ENCODE data around the gene RPH3AL. TPM values are rescaled to one million over a fixed set of nuclear protein-coding genes. Genes with fewer than 3 reads are reported as not detected.

Gene RPH3AL
- total RNA-seq, 1 donor: 2.9 TPM

GRCh38 chr17:313231-313630, 39.4 kb downstream of the RPH3AL start:
- Histone ChIP-seq H3K27me3 (ENCODE audit: insufficient read depth, low read length) (no peaks in the 10 kb centered on the region), H3K9me3 (ENCODE audit: low read depth, low read length) (no peaks in the 10 kb centered on the region), H3K4me3 (ENCODE audit: insufficient read depth, low read length) (no peak overlapping the region), H3K36me3 (ENCODE audit: insufficient read depth, low read length) (no peaks in the 10 kb centered on the region), H2AFZ (ENCODE audit: low read length) (no peak overlapping the region), H3K79me2 (ENCODE audit: insufficient read depth, low read length) (no peaks in the 10 kb centered on the region), H3K4me2 (ENCODE audit: insufficient read depth, low read length) (no peak overlapping the region), H3K4me1 (ENCODE audit: insufficient read depth, low read length) (no peaks in the 10 kb centered on the region), H4K20me1 (ENCODE audit: insufficient read depth, low read length) (no peaks in the 10 kb centered on the region), H3K27ac (ENCODE audit: low read depth, low read length) (no peak overlapping the region)
- DNase-seq (ENCODE audit: insufficient read length, low spot score, missing footprints): peak; percentile 18
- TF ChIP-seq, protein P1, sequence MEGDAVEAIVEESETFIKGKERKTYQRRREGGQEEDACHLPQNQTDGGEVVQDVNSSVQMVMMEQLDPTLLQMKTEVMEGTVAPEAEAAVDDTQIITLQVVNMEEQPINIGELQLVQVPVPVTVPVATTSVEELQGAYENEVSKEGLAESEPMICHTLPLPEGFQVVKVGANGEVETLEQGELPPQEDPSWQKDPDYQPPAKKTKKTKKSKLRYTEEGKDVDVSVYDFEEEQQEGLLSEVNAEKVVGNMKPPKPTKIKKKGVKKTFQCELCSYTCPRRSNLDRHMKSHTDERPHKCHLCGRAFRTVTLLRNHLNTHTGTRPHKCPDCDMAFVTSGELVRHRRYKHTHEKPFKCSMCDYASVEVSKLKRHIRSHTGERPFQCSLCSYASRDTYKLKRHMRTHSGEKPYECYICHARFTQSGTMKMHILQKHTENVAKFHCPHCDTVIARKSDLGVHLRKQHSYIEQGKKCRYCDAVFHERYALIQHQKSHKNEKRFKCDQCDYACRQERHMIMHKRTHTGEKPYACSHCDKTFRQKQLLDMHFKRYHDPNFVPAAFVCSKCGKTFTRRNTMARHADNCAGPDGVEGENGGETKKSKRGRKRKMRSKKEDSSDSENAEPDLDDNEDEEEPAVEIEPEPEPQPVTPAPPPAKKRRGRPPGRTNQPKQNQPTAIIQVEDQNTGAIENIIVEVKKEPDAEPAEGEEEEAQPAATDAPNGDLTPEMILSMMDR (IDR thresholded peaks at IDR 0.05; ENCODE audit: extremely low read depth, low read depth, low read length): no peak

- H3K4me2 ChIP-seq (ENCODE audit: insufficient read depth, low read length): no peak overlapping the region
- H3K4me3 ChIP-seq (ENCODE audit: insufficient read depth, low read length): no peak overlapping the region
- TF ChIP-seq, protein P1 (IDR thresholded peaks at IDR 0.05; ENCODE audit: extremely low read depth, low read depth, low read length): no peak
- H4K20me1 ChIP-seq (ENCODE audit: insufficient read depth, low read length): no peaks in the 10 kb centered on the region
- no peaks in the 10 kb centered on the region for H3K9me3 ChIP-seq (ENCODE audit: low read depth, low read length)
- no peaks in the 10 kb centered on the region for H3K4me1 ChIP-seq (ENCODE audit: insufficient read depth, low read length)
- no peaks in the 10 kb centered on the region for H3K27me3 ChIP-seq (ENCODE audit: insufficient read depth, low read length)
- H2AFZ ChIP-seq (ENCODE audit: low read length): no peak overlapping the region
- no peak overlapping the region for H3K27ac ChIP-seq (ENCODE audit: low read depth, low read length)
- H3K36me3 ChIP-seq (ENCODE audit: insufficient read depth, low read length): no peaks in the 10 kb centered on the region
- DNase-seq (ENCODE audit: insufficient read length, low spot score, missing footprints): peak; percentile 46
- no peaks in the 10 kb centered on the region for H3K79me2 ChIP-seq (ENCODE audit: insufficient read depth, low read length)
Observed at GRCh38 chr17:312476-313148, 40.0 kb downstream of the RPH3AL start.

DNA sequence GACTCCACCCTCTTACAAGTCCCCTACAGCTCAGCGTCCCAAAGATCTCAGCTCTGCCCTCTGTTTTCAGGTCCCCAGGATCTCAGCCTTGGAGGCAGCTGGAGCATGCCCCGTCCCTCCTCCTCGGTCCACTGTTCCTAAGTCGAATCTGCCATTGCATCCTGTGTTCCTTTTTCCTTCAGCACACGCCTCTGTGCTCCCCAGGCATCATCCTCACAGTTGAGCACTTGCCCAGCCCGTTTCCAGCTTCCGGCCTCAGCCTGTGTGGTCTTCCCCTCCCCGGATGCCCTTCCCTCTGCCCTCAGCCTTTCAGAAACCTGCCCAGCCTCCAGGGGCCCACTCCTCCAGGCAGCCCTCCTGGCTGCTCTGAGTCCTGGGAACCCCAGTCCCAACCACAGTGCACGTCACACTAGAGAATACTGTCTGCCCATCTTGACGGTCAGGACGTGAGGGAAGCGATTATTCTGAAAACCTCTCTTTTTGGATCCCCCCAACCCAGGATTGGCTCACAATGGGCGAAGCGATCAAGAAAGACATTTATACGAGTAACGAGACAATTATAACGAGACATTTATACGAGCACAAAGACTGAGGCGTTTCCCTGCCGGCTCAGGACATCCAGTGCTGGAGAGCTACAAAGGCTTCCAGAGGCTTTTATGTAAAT, 41.4 kb downstream of the RPH3AL start:
- no peaks in the 10 kb centered on the region for H3K4me1 ChIP-seq (ENCODE audit: insufficient read depth, low read length)
- peak; percentile 26 for DNase-seq (ENCODE audit: insufficient read length, low spot score, missing footprints)
- H3K9me3 ChIP-seq (ENCODE audit: low read depth, low read length): no peaks in the 10 kb centered on the region
- no peak overlapping the region for H2AFZ ChIP-seq (ENCODE audit: low read length)
- H3K4me3 ChIP-seq (ENCODE audit: insufficient read depth, low read length): no peak overlapping the region
- no peaks in the 10 kb centered on the region for H3K27me3 ChIP-seq (ENCODE audit: insufficient read depth, low read length)
- no peak overlapping the region for H3K4me2 ChIP-seq (ENCODE audit: insufficient read depth, low read length)
- H3K79me2 ChIP-seq (ENCODE audit: insufficient read depth, low read length): no peaks in the 10 kb centered on the region
- no peaks in the 10 kb centered on the region for H4K20me1 ChIP-seq (ENCODE audit: insufficient read depth, low read length)
- no peaks in the 10 kb centered on the region for H3K36me3 ChIP-seq (ENCODE audit: insufficient read depth, low read length)
- no peak overlapping the region for H3K27ac ChIP-seq (ENCODE audit: low read depth, low read length)
- TF ChIP-seq, protein P1 (IDR thresholded peaks at IDR 0.05; ENCODE audit: extremely low read depth, low read depth, low read length): no peak

All from osteoblast (primary cell).